NCI-H1417 treated with DMSO at 0.1 percent for 48 hours (cell line): ENCODE measurements around the gene DHX32.

ENCODE experiments used
- DNase-seq: peaks from one replicate; lab custom pipeline; 2025; lab: John Stamatoyannopoulos, UW

Gene DHX32

DNA sequence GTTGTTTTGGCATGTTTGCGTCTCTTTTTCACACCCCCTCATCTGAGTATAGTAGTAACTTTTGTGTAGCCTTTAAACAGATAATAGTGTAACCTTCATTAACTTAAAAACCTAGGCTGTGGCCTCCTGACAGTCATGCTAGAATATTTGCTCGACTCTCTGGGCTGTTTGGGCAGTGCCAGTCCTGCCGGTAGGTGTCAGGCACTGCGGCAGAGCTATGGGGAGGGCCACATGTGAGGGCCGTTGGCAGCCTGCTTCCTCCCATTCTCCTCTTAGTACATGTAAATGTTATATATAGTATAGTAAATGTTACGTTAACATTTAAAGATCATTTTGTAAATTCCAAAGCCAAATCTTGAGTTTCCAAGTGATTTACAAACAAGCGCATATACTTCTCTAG lies 31.6 kb downstream of the DHX32 start:
- DNase-seq: no peak

DNA sequence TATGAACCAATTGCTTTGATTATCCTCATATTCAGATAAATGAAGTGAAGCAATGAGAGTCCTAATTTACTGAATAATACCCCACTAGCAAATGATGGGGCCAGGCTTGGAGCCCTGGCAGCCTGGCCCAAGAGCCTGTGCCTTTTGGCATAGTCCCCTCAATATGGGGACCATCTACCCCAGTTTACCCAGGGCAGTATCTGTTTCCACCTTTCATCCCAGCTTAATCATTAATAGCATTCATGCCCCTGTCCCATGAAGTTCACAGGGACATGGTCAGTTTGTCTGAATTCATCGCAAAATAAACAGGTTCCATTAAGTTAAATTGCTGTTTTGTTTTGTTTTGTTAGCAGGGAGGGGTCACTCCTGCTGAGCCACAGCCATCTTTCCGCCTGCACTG lies 32.2 kb downstream of the DHX32 start:
- no peak for DNase-seq

DNA sequence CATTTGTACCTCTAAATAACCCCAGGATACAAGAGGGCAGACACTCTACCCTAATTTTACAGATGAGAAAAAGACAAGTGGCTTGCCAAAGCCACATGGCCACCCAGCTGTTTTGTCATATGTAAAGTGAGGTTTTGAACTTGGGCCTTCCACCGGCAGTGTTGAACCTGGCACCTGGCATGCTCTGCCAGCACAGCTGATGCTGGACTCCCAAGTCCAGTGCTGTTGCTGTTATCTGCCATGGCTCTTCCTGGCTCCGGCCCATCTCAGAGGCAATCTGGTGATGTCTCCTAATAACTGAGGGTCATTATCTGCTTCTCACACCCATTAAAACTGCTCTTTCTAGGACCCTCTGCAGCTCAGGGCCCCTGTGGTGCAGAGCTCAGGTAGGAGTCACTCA lies 32.7 kb downstream of the DHX32 start:
- DNase-seq: no peak

DNA sequence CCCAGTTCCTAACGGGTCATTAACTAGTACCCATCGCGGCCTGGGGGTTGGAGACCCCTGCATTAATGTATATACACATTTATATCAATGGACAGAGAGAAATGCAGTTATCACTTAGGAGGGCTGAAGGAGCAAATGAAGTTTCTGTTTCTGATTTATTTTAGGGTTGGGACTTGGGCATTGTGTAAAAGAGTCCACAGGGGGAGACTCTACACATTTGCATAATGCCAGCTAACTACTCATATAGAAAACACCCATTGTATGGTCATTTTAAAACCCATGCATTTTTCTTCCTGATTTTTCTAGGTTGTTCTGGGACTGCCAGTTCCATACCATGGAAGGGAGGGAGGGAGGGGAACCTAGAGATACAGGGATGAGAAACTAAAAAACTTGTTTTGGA lies 34.2 kb downstream of the DHX32 start:
- DNase-seq: no peak

DNA sequence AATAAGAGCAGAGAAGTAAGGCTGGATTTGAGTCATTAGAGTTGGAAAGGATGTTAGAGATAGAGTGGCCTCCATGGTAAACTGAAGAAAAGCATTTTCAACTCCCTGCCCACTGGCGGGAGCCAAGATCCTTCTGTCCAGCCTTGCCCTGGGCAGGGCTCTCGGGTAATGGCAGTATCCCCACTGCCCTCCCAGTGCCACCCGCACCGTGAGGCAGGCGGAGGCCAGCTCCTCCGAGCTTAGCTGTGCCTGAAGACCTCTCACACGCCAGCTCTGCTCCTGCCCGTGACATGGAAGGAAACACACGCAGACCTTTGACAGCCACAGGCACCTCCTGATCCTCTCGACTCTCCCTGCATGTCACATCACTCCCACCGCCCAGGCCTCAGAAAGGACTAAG lies 35.5 kb downstream of the DHX32 start:
- no peak for DNase-seq

DNA sequence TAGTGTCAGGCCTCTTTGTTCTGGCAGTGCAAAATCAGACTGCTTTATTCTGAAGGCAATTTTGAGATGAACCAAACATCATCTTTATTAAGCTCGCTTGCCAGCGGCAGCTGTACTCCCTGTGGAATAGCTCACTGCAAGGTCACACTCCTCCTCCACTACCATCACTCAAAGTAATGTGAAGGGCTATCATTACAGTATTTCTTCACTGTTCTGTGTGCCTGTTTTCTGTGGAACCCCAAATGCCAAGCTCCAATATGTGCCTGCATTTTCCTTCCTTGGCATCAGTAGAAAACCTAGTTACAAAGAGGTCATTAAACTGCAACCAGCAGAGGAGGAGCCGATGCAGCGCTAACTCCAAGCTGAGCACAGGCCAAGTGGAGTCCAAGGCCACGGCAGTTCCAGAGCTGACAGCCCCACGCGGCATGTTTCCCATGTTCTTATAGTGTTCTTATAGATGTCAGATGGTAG lies 36.3 kb downstream of the DHX32 start:
- DNase-seq: no peak

DNA sequence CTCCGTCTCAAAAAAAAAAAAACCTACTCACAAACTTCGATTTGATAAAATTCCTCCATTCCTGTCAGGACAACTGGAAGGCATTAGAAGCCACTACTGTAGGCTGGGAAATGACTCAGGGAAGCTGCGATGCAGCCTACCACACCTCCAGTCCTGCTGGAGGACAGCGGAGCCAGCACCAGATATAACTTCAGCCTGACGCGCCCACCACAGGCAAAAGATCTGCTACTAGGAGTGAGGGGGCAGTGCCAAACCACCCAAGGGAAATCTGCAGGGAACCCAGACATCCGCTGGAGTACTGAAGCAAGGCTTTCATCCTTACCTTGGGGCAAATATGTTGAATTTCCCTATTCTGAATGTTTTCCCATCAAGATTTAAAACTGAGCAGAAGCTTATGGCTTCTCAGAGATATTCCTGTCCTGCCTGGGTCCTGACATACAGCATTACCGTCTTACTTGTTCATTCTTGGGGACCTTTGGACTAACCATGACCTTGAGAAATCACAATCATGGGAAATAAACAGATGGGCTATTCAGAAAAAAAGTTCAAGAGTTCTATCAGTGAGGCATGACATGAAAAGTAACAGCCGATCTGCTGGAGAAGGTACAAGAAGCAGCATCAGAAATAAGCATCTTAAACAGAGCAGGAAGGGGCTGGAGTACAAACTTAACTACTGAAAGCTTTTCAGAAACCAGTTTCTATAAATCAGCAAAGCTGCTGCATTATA lies 37.3 kb downstream of the DHX32 start:
- no peak for DNase-seq

DNA sequence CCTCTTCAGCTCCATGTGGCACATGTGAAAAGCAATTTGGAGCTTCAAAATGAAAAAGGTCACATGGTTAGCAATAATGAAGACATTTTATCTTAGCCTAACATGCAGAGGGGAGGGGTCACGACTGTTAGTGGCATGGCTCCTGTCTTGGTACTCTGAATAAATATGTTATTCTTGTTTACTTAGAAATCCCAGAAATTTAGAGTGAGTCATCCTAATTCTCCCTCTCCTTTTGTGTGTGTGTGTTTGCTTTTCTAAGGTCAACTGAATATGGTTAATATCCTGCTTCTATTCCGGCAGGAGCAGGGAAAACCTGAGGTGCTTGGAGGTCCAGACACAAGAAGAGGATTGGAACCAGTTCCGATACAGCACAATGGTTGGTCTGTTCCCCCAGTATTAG lies 40.1 kb downstream of the DHX32 start:
- DNase-seq: no peak

DNA sequence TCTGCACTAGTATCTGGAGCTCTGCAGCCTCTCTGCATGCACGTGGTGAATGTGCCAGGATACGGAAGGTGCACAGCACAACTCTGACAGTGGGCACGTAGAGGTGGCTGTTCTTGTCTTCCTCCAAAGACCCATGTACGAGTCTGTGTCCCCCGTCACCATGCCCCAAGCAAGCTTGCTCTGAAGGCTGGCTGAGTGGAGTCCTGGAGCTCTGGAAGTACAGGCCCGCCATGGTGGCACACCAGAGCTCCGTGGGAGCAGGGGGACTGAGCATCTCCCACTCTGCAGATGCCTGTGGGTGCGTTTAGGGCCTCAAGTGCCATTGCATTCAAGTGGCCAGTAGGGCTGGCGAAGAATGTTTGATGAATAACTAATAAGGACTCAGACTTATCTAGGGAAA lies 40.7 kb downstream of the DHX32 start:
- DNase-seq: no peak

DNA sequence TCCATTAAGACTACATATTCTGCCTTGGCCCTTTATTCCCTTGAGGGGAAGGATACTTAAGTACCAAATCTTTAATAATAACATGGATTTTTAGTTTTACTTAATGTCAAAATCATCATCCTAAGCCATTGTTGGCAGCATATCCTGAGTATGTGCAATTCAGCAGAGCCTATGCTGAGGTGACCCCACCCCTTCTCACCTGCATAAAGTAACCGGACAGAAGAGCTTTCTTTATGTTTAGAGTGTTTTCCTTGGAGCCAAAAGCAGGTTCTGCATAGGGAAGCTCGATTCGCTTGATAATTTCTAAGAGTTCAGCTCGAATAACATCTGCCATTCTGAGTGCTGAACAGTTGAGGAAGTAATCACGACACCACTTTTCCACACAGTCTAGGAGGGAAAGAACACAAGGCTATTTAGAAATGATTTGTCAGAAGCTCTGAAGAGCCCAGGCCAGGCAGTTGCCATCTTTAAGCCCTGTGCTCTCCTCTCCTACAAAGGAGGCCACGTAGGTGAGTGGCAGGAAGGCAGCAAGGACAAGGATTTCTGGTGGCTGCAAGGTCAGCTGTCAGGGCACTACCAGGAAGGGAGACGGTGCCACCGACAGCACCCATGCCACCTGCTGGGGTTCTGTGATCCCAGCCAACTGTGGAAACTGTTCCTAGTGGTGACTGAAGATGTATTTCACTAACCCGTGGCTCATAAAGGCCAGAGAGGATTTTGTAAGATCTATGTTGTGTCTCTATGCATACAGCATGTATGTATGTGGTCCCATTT lies 42.1 kb downstream of the DHX32 start:
- DNase-seq: no peak

DNA sequence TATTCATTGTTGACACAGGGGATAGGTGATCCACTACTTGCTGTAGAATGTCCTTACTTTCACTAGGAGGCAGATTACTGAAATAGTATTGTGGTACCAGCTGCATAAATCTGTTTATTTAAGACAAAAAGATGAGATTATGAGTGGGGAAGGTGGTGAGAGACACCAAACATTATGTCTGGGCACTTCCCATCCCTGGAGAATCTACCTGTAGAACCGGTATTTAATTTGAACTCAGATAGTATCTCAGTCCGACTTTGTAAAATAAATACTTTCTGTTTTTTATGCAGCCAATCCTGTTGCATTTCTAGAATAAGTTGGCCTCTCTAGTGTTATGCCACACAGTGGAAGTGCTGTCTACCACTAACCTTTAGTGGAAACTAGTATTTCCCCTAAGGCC lies 44.3 kb downstream of the DHX32 start:
- no peak for DNase-seq

DNA sequence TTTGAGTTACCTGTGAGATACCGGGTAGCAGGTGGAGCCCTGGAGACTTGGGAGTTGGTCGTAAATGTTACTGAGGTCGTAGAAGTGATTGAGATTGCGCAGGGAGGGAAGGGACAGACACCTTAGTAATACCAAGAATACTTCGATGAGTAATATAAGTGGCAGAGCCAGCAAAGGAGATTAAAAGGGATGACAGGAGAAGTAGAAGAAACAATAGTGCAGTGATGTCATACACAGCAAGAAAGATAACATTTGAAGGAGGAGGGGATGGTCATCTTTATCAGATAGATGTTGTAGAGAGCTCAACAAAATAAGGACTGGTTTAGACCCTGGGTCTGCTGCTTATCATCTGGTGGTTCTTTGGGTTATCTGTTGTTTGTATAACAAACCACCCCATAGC lies 52.8 kb downstream of the DHX32 start:
- DNase-seq: no peak

DNA sequence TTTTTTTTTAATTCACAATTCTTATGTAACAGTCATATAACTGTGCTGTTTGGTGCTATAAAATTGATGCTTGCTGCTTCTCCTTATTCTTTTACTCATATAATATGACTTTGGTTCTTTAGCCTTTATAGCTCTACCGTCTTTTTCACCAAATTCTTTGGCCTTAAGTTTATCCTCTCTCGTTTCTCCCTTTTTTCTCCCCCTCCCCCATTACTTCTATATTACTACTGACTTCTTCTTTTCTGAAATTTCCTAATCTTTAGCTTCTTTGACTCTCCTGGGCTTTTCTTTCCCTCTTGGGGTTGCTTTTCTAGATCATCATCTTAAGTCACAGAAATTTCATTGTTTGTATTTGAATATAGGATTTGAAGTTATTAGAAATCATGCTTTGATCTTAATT lies 54.0 kb downstream of the DHX32 start:
- DNase-seq: no peak

DNA sequence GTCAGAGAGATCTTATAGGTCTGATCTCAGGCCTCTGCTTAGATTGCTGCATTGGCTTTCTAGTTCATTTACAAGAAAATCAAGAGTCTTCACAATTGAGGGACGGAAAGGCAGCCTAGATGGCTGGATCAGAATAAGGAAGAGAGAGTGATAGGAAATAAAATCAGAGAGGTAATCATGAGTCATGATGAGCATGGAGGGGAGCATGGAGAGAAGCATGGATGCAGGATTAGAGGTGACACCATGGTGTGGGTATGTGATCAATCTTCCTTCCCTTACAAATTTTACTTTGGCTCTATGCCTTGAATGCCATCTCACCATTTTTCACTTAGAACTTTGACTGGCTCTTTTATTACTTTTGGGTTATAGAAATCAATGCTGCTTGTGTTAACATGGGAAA lies 56.4 kb downstream of the DHX32 start:
- no peak for DNase-seq

DNA sequence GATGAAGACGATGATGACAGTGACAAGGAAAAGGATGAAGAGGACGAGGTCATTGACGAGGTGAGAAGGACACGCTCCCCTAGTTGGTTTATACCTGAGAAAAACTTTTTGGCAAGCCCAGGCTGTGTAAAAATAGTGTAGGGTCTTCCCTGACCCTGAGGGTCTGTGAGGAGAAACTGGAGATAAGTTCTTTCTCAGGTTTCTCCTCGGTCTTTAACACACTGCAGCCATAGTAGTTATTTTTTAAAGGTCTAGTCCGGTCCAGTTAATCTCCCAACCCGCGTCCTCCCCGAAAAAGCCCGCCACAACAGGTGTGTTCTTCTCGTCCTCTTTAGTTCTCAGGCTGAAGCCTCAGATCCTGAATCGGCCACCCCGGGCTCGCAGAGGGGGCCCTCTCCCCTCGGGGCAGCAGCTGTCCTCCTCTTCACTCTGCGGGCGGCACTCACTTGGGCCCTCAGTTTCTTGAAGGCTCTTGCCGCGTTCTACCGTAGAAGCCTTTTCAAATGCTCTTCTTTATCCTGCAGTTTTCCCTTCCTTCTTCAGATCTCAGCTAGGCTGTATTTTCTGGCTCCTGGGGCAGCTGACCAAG lies 57.3 kb downstream of the DHX32 start:
- DNase-seq: no peak

DNA sequence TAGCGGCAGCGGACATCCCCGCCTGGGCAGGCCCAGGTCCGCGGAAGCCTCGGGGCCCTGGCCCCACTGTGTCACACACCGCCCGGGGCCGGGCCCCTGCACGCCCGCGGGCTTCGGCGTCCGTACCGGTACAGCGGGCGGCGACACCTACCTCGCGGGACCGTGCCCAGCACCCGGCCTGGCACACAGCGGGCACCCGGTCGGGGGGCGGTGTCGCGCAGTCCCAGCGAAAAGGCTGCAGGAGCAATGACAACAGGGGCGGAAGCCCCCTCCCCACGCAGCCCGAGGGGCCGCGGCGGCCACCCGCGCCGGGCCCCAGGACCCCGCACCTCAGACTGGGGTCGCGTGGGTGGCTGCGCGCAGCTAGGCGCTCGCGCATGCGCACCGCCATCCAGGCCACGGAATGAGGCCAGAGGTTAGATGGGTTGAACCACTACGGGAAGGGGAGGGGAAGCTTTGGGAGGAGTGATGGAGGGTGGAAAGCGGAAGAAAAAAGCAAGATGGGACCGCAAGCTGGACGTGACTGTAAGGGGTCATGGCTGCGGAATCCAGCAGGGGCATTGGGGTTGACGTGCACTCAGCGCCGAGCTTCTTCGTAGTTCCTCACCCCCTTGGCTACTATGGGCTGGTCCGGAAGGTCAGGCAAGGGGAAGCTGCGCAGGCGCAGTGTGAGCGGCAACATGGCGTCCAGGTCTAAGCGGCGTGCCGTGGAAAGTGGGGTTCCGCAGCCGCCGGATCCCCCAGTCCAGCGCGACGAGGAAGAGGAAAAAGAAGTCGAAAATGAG lies 58.0 kb downstream of the DHX32 start, which contains the start of the genes BCCIP and UROS:
Gene BCCIP, plus strand, starts transcription at position 669 of the 785 bp plus-strand sequence. Its CDS starts 12 bp downstream, at position 681.
Gene UROS, minus strand, starts transcription at position 381 of the 785 bp plus-strand sequence. CDS start 6,759 bp downstream, outside the sequence.
- DNase-seq: peak; percentile 45

DNA sequence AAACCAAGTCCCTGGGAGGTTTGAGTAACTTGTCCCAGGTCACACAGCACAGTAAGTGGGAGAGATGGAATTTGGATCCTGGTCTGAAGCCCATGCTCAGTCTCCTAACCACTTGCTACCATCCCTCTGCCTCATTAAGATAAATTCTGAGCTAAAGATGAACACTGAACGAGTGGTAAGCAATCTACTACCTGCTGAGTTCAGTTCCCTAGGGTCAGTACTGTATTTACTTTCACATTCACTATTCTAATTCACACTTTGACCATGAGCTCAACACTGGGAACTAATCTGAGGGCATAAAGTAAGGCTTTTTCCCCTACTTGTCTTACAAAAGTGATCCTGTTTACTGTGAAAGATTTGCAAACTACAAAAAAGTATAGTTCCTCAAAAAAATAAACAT lies 60.4 kb downstream of the DHX32 start:
- no peak for DNase-seq

DNA sequence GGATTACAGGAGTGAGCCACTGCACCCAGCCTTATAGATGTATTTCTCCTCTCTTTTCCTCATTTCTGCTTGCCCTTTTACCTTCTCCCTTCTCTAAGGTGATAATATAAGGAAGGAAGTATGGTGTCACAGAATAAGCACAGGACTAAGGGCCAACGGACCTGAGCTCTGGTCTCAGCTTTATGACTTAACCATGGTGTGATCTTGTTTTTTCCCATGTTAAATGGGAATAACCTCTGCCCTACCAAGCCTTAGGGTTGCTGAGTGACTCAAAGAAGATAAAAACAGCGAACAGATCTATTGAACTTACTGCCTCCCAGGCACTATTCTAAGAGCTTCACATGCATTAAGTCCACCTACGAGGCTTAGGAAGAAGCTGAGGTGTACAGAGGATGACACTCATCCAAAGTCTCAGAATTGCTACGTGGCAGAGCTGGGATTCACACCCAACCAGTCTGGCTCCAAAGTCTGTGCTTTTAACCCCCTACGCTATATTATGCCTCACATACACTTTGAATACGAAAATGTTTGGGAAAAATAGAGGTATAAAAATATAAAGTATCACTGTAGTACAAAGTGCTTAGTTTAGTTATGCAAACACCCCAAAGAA lies 63.6 kb downstream of the DHX32 start:
- DNase-seq: no peak

DNA sequence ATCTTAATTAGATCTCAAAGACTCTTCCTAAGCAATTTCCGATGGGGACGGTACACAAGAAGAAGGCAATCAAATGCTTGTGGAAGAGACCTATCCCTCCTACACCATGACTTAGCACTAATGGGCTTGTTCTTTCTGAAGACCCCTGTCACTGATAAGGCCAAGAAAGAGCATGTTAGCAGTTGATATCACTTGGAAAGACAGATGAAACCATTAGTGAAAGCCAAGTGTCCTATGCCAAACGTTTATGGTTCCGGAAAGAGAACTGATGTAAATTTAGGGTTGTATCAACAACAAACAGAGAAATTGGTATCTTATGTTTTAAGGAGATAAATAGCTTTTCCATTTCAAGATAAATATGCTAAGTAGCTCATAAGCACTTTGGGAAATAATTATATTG lies 64.5 kb downstream of the DHX32 start:
- DNase-seq: no peak

DNA sequence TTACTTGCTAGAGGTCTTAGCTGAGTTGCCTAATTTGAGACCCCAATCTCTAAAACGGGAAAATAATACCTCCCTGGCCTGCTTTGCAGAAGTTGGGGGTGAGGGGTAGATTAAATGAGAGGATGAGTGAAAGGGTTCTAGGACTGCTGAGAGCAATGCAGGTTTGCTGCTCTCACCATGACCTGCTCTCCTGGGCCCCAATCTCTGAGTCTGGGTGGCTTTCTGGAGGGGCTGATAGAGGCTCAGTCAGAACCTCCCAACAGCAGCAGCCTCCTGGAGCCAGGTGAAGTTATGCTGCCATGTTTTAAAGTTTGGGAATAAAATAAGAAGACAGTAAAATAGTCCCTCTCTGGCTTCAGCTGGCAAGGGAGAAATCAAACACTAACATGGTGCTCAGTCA lies 65.3 kb downstream of the DHX32 start:
- no peak for DNase-seq

DNA sequence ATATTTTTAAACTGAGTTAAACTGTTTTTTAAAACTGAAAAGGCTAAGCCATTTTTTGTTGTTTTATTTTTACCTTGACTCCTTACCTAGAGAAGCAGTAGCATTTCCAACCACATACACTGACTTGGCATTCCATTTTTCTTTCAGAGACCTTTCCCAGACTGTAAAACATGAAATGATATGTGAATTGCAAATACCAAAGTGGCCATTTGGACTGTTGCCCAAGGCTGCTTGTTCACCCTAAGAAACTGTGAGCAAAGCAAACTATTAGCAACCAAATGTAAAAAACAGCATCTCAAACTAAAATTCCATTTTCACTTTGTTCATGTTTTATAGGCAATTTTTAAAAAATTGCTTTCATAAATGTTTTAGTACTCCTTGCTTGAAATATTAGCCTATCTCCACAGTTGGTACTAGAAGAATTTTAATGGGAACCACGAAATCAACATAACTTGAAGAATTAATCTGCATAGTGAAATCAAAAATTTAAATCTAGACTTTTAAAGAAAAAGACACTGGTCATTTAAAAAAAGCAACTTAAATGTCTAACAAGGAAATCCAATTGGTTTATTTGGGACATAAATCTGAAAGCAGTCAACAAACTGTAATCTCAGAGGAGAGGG lies 68.9 kb downstream of the DHX32 start:
- no peak for DNase-seq
